B cell (primary cell): Measurements from ENCODE around the gene ADAM23. TPM values are rescaled to one million over a fixed set of nuclear protein-coding genes. Genes with fewer than 3 reads are reported as not detected.

Experiments used
- ATAC-seq: fragments of 200-7000 bp; cut with Tn5 transposase; one replicate; pipeline ENCODE4 v1.10.0; 2021; ENCODE audit warnings: low read depth, mild to moderate bottlenecking, moderate number of reproducible peaks, moderate library complexity
- CTCF ChIA-PET: fragments of 350-600 bp; sonication (Branson Sonifier 250); formaldehyde crosslinking; loops from one replicate; lab custom pipeline; 2021; ENCODE audit warnings: antibody characterized with exemption, inconsistent platforms; lab: Charles Lee
- POLR2A ChIA-PET: fragments of 350-600 bp; sonication (Branson Sonifier 250); formaldehyde crosslinking; loops from one replicate; lab custom pipeline; 2021; ENCODE audit warnings: antibody characterized with exemption; lab: Charles Lee
- DNase-seq: peaks from one replicate; pipeline ENCODE4 v3.0.0; 2013
- H2AFZ ChIP-seq: 2 replicates; pipeline ENCODE4 v1.6.1; 2012; ENCODE audit warnings: mild to moderate bottlenecking, low read depth, low read length; ENCODE audit not compliant: insufficient read depth, poor library complexity, severe bottlenecking
- H3K27ac ChIP-seq, 2 donors: 1 replicate in 1 of 2; 2 replicates in 1 of 2; pipeline ENCODE4 v1.5.1; 2012 to 2013; ENCODE audit warnings: low read length in 2 of 2, mild to moderate bottlenecking in 2 of 2, moderate library complexity in 1 of 2
- H3K27me3 ChIP-seq, 4 experiments: fragments of 200-600 bp in 1 of 4; sonication (generic) in 1 of 4; replicated peaks in 1 of 4; 1 replicate in 2 of 4; 2 replicates in 2 of 4; pipeline versions ENCODE4 v1.6.1 to v1.7.0; 2013 to 2016; ENCODE audit warnings: low read length in 3 of 4, mild to moderate bottlenecking in 2 of 4, mixed read lengths in 1 of 4, moderate library complexity in 1 of 4; ENCODE audit not compliant: insufficient read depth in 4 of 4, control insufficient read depth in 3 of 4; ENCODE audit errors: control extremely low read depth in 1 of 4
- H3K36me3 ChIP-seq, 2 experiments: replicated peaks in 1 of 2; 1 replicate in 1 of 2; 2 replicates in 1 of 2; pipeline versions ENCODE4 v1.6.1 to v1.7.1; 2013; ENCODE audit warnings: low read length in 1 of 2; ENCODE audit not compliant: insufficient read depth in 2 of 2, control insufficient read depth in 1 of 2; ENCODE audit errors: control extremely low read depth in 1 of 2, extremely low read depth in 1 of 2
- H3K4me1 ChIP-seq, 2 donors: fragments of 200-600 bp in 1 of 2; sonication (generic) in 1 of 2; 1 replicate in 1 of 2; 2 replicates in 1 of 2; pipeline versions ENCODE4 v1.5.1 to v1.6.1; 2013 to 2017; ENCODE audit warnings: low read length in 2 of 2; ENCODE audit not compliant: control insufficient read depth in 2 of 2, insufficient read depth in 2 of 2
- H3K4me2 ChIP-seq: replicated peaks from 2 replicates; pipeline ENCODE3; 2012; ENCODE audit warnings: mild to moderate bottlenecking, low read depth, low read length; ENCODE audit not compliant: poor library complexity, severe bottlenecking
- H3K4me3 ChIP-seq, 5 experiments: fragments of 200-600 bp in 1 of 5; sonication (generic) in 1 of 5; 1 replicate in 3 of 5; 2 replicates in 2 of 5; pipeline versions ENCODE4 v1.5.1 to v1.7.0; 2011 to 2016; ENCODE audit warnings: low read length in 4 of 5, mild to moderate bottlenecking in 4 of 5, low read depth in 2 of 5, control low read depth in 1 of 5, moderate library complexity in 1 of 5; ENCODE audit not compliant: insufficient read depth in 1 of 5; ENCODE audit errors: control extremely low read depth in 1 of 5, extremely low read depth in 1 of 5
- H3K79me2 ChIP-seq: fragments of 200-600 bp; sonication (generic); one replicate; pipeline ENCODE4 v1.6.0; 2016; ENCODE audit warnings: low read length; ENCODE audit not compliant: control insufficient read depth, insufficient read depth
- H3K9ac ChIP-seq: fragments of 200-600 bp; sonication (generic); 2 replicates; pipeline ENCODE4 v1.6.1; 2017; ENCODE audit warnings: mild to moderate bottlenecking, low read length, moderate library complexity
- H3K9me3 ChIP-seq, 3 donors: one replicate each; pipeline versions ENCODE4 v1.6.1 to v1.7.1; 2013; ENCODE audit warnings: low read length in 2 of 3; ENCODE audit not compliant: control insufficient read depth in 2 of 3, insufficient read depth in 1 of 3; ENCODE audit errors: control extremely low read depth in 1 of 3
- H4K20me1 ChIP-seq: 2 replicates; pipeline ENCODE4 v1.6.0; 2012; ENCODE audit warnings: mild to moderate bottlenecking, low read length; ENCODE audit not compliant: insufficient read depth, control insufficient read depth, poor library complexity, severe bottlenecking
- H3K27ac Mint-ChIP-seq: one replicate; pipeline ENCODE4 v1.8.0; 2021; ENCODE audit warnings: mixed read lengths
- H3K27me3 Mint-ChIP-seq: one replicate; pipeline ENCODE4 v1.8.0; 2021; ENCODE audit warnings: mixed read lengths
- H3K4me1 Mint-ChIP-seq: one replicate; pipeline ENCODE4 v1.8.0; 2021; ENCODE audit warnings: mixed read lengths
- H3K4me3 Mint-ChIP-seq: one replicate; pipeline ENCODE4 v1.8.0; 2021; ENCODE audit warnings: mixed read lengths
- H3K9me3 Mint-ChIP-seq: one replicate; pipeline ENCODE4 v1.8.0; 2022; ENCODE audit warnings: mixed read lengths; ENCODE audit not compliant: insufficient read depth
- EZH2 ChIP-seq: IDR thresholded peaks from 2 replicates; pipeline ENCODE4 v1.6.1; 2012; ENCODE audit warnings: borderline replicate concordance, low read depth, mild to moderate bottlenecking, moderate library complexity, low read length; ENCODE audit not compliant: insufficient read depth, poor library complexity, severe bottlenecking
- WGBS: methylation state at CpG from one replicate; pipeline ENCODE4 v1.1.5; 2013; ENCODE audit warnings: missing lambda C conversion rate; ENCODE audit not compliant: insufficient coverage; 5-methylcytosine and 5-hydroxymethylcytosine counted together
- intact Hi-C: fragments of 100-400 bp; cut with micrococcal nuclease; formaldehyde crosslinking; loops from one replicate; pipeline ENCODE4 v1.10.0; 2022
- polyA plus RNA-seq: library from polyadenylated mRNA; depleted of rRNA; stranded (reverse); fragments of >200 nt; gene quantifications from 2 replicates; pipeline ENCODE4 v1.2.3, GENCODE V29; 2012
- total RNA-seq, 2 donors: library from RNA; stranded (reverse); fragments of 120-200 nt in 1 of 2; gene quantifications; 1 replicate in 1 of 2; 2 replicates in 1 of 2; pipeline versions ENCODE4 v1.2.3 to v1.2.4, GENCODE V29; 2013 to 2022
- TF ChIP-seq, protein P1 (sequence below): fragments of 200-600 bp; IDR thresholded peaks from one replicate; pipeline ENCODE4 v1.8.0; 2022; ENCODE audit warnings: antibody characterized with exemption, mild to moderate bottlenecking

The ADAM23 gene
- total and polyA plus RNA-seq, 2 donors (not counting 1 experiment from before 2014, with no cell fraction given): 0.78 to 1.7 TPM

DNA sequence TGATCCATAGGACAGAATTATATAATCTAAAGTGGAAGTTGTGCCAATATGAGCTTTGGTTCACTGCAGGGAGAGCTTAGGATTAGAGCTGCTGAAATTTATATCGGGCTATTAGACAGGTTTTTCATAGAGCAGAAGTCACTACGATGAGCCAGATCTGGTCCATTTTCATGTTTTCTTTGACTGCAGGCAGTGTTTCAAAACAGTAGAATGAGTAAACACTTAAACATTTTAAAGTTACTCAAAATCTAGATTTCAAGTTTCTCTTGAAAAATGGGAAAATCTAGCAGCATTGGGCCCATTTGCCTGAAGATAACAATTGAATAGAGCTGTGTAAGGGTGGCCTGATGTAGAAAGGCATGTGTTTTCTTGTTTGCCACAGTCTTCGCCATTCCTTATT lies 14.5 kb upstream of the ADAM23 start:
- no peak for DNase-seq
- no peaks in the 10 kb centered on the region for H3K4me1 ChIP-seq
- no peak overlapping the region for H2AFZ ChIP-seq
- no peaks in the 10 kb centered on the region for H4K20me1 ChIP-seq
- TF ChIP-seq, protein P1, sequence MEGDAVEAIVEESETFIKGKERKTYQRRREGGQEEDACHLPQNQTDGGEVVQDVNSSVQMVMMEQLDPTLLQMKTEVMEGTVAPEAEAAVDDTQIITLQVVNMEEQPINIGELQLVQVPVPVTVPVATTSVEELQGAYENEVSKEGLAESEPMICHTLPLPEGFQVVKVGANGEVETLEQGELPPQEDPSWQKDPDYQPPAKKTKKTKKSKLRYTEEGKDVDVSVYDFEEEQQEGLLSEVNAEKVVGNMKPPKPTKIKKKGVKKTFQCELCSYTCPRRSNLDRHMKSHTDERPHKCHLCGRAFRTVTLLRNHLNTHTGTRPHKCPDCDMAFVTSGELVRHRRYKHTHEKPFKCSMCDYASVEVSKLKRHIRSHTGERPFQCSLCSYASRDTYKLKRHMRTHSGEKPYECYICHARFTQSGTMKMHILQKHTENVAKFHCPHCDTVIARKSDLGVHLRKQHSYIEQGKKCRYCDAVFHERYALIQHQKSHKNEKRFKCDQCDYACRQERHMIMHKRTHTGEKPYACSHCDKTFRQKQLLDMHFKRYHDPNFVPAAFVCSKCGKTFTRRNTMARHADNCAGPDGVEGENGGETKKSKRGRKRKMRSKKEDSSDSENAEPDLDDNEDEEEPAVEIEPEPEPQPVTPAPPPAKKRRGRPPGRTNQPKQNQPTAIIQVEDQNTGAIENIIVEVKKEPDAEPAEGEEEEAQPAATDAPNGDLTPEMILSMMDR: no peak
- no peak for TF ChIP-seq EZH2
- no peaks in the 10 kb centered on the region for H3K9me3 ChIP-seq
- no peak overlapping the region for H3K4me3 ChIP-seq
- no peak overlapping the region for H3K4me2 ChIP-seq
- ATAC-seq: no peak
- H3K36me3 ChIP-seq: no peaks in the 10 kb centered on the region
- CTCF ChIA-PET: no interaction called here
- H3K27ac ChIP-seq: no peak overlapping the region
- intact Hi-C loops: no loop called here
- Mint-ChIP-seq H3K27me3 (peaks cover 35% of the 10 kb centered on the region), H3K4me1 (no peaks in the 10 kb centered on the region), H3K4me3 (no peak overlapping the region), H3K9me3 (no peaks in the 10 kb centered on the region), H3K27ac (no peak overlapping the region)
- POLR2A ChIA-PET: no interaction called here
- 100% methylated on average over 1 of the region's 3 CpGs for WGBS
- H3K79me2 ChIP-seq: no peaks in the 10 kb centered on the region
- H3K27me3 ChIP-seq: peaks cover 0 to 6% (median 0%) of the 10 kb centered on the region in 4 experiments
- H3K9ac ChIP-seq: no peak overlapping the region

- ATAC-seq: no peak
- no CpG with 5 or more reads among the region's 2 CpGs for WGBS
Observed at GRCh38 chr2:206430452-206430851, 12.9 kb upstream of the ADAM23 start.

More at GRCh38 chr2:206430452-206430851, 12.9 kb upstream of the ADAM23 start:
- no peaks in the 10 kb centered on the region for H3K79me2 ChIP-seq
- H3K36me3 ChIP-seq: no peaks in the 10 kb centered on the region
- no peaks in the 10 kb centered on the region for H3K4me1 ChIP-seq
- H3K4me1 Mint-ChIP-seq: no peaks in the 10 kb centered on the region
- H3K27ac ChIP-seq: no peak overlapping the region
- intact Hi-C loops: no loop called here
- H3K9me3 ChIP-seq: no peaks in the 10 kb centered on the region
- ChIA-PET POLR2A (no interaction called here), CTCF (no interaction called here)
- no peak overlapping the region for H3K4me3 ChIP-seq
- H4K20me1 ChIP-seq: no peaks in the 10 kb centered on the region
- no peak overlapping the region for H3K9ac ChIP-seq
- no peak overlapping the region for H3K27ac Mint-ChIP-seq
- TF ChIP-seq, protein P1: no peak
- TF ChIP-seq EZH2: no peak
- no peak for DNase-seq
- peaks cover 30% of the 10 kb centered on the region for H3K27me3 Mint-ChIP-seq
- H3K27me3 ChIP-seq: peaks cover 0 to 6% (median 0%) of the 10 kb centered on the region in 4 experiments
- H2AFZ ChIP-seq: no peak overlapping the region
- no peaks in the 10 kb centered on the region for H3K9me3 Mint-ChIP-seq
- no peak overlapping the region for H3K4me2 ChIP-seq
- H3K4me3 Mint-ChIP-seq: no peak overlapping the region
